GM18519 (cell line): Measurements from ENCODE around the gene NUP93.
"Not testable (repeated sequence)": the region's sequence is repeated elsewhere in the genome, so short reads cannot be mapped to it uniquely, and the experiment has no call there.

Experiments
- ATAC-seq: cut with Tn5 transposase; IDR thresholded peaks from one replicate; pipeline ENCODE4 v1.9.1; 2021; ENCODE audit warnings: mild to moderate bottlenecking, moderate library complexity; ENCODE audit not compliant: unreplicated experiment, low FRiP score

The NUP93 gene

DNA sequence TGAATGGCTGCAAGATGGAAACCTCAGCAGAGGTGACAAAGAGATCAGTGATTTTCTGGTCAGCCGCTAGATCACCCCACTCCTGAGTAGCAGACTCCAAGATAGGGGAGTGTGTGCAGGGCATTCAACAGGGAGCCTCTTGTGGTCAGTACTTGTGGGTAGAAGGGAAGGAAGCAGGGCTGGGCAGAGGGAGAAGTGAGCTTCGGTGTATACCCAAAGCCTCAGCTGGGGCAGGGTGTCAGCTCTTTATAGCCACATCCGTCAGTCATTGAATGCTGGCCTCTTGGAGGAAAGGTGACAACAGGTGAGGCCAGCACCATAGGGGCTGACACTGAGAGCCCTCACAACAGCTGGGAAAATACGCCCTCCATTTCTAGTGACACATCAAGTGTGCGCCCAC lies 132.8 kb downstream of the NUP93 start:
- ATAC-seq = no peak

DNA sequence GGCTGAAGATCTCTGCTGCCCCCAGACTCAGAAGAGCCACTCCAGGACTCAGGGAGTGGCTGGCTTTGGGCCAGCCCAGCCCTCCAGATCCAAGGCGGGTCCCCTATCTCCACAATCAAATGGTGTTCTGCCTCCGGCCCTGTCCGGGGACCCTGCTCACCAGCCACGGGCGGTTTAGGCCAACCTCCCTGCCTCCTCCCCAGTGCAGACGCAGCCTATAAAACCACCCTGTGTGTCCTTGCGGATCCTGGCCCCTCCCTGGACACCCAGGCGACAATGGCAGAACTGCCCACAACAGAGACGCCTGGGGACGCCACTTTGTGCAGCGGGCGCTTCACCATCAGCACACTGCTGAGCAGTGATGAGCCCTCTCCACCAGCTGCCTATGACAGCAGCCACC lies 135.0 kb downstream of the NUP93 start, which contains the start of gene SLC12A3:
SLC12A3 (plus strand) TSS at position 248 of the 400 bp plus-strand sequence; CDS start at position 277, 29 bp downstream.
- no peak for ATAC-seq

DNA sequence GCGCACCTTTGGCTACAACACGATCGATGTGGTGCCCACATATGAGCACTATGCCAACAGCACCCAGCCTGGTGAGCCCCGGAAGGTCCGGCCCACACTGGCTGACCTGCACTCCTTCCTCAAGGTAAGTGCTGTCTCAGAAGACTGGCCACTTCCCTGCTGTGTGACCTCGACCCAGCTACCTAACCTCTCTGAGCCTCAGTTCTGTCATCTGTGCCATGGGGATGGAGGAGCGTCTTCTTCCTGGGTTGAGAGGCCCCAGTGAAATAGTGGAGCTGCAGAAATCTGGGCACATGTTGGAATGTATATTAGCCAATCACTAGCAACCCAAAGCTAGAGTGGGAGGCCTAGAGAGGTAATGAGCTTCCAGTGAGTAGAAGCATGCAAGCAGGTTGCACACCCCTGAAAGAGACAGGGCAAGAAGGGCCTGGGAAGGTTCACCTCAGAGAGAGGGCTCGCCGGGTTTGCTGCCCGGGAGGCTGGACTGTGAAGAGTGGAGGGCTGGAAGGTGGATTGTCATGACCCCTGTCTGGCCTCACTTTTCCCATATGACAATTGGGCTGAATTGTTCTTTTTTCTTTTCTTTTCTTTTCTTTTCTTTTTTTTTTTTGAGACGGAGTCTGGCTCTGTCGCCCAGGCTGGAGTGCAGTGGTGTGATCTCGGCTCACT lies 135.6 kb downstream of the NUP93 start:
- ATAC-seq = no peak

DNA sequence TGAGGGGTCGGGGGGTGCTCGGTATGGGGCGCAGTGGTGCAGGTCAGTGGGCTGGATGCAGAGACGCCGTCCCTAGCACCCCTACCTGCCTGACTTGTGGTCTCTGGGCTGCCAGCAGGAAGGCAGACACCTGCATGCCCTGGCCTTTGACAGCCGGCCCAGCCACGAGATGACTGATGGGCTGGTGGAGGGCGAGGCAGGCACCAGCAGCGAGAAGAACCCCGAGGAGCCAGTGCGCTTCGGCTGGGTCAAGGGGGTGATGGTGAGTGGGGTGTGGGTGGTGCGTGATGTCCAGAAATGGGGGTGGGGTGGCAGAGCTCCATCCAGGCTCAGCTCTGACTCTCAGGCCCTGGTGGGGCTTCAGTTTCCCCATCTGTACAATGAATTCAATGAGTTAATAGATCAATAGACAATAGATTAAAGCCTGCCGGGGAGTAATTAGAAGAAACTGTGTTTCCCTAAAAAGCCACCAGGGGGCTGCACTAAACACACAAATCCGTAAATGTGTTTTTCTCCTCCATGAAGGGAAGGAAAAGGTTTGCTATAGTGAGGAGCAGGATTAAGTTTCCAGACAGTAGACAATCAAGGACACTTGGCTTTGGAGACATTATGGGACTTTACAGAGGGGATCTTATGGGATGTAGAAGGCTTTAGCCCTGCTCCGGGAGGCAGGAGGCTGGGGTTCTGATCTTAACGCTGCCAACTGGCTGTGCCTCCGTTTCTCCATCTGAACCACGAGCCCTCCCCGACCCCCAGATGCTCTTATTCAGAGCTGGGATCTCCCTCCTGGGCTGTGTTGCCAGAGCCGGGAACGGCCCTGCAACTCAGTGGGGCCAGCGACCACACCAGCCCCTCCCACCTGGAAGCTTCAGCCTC lies 137.3 kb downstream of the NUP93 start:
- ATAC-seq = no peak

DNA sequence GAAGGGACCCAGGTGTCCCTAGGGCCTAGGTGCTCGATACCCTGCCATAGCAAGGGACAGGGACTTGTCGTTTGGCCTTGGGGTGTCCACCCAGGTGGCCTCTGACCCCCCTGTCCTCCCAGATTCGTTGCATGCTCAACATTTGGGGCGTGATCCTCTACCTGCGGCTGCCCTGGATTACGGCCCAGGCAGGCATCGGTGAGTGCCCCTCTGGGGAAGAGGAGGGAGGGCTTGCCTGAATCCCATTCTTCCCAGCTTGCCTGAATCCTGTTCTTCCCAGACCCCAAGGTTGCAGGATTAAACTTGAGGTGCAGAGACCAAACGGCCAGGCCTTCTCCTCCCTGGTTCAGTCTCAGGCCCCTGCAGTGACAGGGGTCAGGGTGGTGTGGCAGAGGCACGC lies 138.2 kb downstream of the NUP93 start:
- ATAC-seq = no peak

DNA sequence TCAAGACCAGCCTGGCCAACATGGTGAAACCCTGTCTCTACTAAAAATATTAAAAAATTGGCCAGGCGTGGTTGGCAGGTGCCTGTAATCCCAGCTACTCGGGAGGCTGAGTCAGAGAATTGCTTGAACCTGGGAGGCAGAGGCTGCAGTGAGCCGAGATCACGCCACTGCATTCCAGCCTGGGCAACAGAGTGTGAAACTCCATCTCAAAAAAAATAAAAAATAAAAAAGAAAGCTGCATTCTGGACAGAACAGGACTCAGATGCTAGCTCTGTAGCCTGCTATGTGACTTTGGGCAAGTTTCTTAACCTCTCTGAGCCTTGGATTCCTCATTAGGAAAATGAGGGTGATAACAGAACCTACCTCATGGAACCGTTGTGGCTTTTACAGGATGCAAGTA lies 138.8 kb downstream of the NUP93 start:
- not testable (repeated sequence) for ATAC-seq

DNA sequence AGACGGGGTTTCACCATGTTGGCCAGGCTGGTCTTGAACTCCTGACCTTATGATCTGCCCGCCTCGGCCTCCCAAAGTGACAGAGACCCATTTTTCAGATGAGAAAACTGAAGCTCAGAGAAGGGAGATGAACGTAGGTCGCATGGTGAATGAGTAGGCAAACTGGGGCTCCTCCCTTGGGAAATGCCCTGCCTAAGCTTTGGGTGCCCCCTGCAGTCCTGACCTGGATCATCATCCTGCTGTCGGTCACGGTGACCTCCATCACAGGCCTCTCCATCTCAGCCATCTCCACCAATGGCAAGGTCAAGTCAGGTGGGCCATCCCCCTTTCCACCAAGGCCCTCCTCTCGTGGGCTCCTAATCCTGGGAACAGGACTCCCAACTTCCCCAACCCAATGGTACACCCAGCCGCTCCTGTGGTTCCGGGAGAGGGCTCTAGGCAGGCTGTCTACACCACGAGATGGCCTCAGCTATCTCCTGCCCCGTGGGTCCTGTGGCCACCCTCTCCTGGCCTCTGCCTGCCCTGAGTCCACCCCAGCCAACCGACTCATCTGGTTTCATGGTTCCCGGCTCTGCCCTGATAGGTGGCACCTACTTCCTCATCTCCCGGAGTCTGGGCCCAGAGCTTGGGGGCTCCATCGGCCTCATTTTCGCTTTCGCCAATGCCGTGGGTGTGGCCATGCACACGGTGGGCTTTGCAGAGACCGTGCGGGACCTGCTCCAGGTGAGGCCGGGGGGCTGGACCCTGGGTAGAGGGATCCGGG lies 139.8 kb downstream of the NUP93 start:
- ATAC-seq = no peak

DNA sequence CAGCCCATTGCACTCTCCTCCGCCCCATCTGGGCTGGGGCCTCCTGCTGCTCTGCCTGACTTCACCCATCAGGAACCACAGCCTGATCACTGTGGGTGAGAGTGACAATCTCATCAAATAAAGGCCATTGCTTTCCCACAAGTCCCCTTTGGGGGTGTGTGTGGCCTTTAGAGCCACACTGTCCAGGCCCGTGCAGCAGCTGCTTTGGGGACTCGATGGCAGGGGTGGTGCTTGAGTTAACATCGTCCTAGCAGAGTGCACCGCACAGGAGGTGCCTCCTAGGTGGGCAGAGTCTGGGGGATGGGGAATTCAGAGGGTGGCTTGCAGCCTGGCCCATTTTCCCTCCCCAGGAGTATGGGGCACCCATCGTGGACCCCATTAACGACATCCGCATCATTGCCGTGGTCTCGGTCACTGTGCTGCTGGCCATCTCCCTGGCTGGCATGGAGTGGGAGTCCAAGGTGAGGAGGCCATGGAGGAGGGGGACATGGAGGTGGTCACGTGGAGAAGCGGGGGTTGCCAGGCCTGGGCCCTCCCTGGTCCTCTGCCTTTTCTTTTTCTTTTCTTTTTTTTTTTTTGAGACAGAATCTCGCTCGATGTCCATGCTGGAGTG lies 140.5 kb downstream of the NUP93 start:
- no peak for ATAC-seq

DNA sequence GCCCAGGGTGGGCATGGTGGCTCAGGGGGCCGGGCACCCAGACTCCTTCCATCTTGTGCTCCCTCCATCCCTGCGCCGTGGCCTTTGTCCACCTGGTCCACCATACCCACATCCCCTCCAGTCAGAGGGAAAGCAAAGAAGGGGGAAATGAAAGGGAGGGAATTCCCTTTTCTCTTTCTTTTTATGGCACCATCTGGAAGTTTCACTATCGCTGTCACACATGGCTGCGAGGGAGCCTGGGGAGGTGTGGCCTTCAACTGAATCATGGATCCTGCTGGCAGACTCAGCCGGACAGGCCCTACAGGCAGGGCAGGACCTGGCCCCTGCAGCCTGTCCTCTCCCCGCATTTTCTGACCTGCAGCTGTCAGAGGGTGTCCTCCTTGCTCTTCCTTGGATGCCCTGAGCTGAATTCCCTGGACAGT lies 141.3 kb downstream of the NUP93 start:
- ATAC-seq = no peak

DNA sequence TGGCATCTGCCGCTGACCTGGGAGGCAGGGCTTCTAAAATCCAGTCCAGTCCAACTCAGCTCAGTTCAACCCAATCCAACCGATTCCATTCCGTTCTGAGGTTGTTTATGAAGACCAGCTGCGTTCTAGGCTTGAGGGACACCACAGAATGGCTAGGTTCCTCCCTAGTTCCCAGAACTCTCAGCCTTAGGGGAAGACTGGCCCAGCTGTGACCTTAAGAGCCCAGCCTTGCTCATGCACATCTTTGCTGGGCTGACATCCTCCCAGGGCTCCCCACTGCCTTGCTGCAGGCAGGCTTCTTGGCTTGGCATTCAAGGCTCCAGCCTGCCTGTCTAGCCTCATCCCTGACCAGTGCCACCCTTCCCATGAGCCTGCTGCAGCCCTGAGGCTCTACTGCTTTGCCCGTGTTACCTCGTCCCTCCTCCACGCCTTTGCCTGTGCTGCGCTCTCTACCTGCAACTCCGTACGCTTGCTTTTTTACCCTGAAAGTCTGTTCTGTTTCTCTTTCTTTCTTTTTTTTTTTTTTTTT lies 143.0 kb downstream of the NUP93 start:
- no peak for ATAC-seq

DNA sequence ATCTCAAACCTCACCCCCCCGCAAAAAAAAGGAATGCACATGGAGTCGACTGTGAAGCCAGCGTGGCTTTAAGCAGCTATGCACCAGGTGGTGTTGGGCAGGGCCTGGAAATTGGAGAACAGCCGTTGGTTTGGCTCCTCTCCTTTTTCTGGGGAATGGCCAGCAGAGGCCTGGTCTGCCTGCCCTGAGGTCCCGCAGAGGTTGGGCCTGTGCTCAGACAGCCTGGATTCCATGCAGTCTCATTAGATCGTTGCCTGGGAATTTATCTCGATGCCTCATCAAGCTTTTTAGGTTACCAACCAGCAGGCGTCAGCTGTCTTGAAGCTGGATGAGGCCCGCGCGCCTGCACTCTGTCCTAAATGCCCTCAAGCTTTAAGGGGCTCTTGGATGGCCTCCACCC lies 144.9 kb downstream of the NUP93 start:
- no peak for ATAC-seq

DNA sequence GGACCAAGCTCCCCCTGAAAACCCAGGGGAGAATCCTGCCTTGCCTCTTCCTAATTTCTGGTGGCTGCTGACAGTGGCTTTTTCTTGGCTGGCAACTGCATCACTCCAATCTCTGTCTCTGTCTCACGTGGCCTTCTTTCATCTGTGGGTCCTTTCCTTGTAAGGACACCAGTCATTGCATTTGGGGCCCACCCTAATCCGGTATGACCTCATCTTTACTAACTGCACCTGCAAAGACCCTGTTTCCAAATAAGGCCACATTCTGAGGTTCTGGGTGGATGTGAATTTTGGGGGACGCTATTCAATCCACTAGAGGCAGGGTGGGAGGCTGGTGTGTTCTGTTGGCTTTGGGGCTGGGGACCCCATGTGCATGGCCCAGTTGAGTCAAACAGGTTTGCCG lies 146.1 kb downstream of the NUP93 start:
- no peak for ATAC-seq

DNA sequence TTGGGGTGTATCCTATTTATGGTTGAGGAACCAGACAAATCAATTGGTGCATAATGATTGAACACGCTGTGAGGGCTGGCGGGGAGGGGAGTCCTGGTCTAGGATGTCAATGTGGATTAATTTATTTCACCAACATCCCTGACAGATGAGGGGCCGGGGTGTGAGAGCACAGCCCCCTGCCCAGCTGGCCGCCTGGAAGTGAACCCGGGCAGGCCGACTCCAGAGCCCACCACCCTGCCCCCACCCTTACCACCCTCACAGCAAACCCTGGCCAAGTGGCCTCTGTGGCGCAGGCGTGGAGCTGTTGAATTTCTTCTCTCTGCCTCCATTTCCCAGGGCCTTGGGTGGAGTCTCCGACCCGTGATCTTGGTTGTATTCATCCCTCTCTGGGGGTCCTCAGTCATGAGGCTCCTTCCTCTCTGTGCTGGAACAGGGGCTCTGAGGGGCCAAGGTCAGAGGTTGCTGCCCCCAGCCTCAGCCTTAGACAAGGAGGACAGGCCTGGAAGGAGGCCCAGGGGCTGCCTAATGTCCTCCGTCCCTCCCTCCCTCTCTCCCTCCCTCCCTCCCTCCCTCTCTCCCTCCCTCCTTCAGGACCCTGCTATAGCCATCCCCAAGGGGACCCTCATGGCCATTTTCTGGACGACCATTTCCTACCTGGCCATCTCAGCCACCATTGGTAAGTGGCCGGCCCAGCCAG lies 147.7 kb downstream of the NUP93 start:
- ATAC-seq = no peak

DNA sequence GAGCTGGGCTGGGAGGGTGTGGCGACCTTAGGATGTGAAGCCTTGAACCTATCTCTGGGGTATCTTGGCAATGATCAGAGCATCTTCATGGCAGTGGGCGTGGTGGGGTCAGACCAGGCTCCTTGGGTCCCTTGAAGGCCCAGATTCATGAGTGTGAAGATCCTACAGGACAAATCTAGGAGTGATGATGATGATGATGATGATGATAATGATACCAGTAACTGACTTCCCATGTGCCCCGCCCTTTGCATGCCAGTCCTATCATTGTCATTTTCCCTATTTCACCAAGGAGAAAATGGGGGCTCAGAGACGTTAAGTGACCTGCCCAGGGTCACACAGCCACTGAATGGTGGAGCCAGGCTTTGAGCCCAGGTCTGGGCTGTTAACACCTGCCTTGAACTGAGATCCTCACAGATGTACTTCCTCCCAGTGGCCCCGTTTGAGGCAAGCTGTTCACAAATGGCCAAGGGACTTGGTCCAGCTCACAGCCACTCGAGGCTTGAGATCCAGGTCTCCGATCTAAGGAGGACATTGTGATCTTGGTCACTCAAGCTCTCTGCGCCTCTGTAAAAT lies 148.4 kb downstream of the NUP93 start:
- no peak for ATAC-seq

DNA sequence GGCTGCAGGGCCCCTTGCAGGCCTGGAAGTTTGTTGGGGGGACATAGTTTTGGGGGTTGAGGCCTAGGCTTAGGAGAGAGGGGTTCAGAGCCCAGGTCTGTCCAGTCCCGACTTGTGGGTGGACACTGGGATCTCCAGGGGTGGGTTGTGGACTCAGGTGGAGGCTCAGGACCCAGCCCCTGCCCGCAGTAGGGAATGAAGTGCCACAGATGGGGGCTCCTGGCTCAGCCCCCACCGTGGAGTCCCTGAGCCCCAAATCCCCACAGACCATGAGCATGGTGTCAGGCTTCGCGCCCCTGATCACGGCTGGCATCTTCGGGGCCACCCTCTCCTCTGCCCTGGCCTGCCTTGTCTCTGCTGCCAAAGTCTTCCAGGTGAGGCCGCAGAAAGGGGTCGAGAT lies 149.3 kb downstream of the NUP93 start:
- ATAC-seq = no peak

DNA sequence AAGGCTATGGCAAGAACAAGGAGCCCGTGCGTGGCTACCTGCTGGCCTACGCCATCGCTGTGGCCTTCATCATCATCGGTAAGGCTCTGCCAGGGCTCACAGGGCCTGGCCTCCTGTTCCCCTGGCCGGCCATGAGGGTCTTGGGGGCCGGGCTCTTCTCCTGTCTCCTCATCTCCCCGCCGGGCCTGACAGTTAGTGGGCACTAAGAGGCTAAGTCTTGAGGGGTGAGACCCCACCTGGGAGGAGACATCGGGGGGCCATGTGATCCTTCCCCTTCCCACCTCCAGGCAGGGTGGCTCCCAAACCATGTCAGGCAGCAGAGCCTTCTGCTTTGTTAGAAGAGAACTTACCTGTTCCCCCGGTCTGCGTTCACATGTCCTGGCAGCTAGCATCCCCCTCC lies 150.2 kb downstream of the NUP93 start:
- no peak for ATAC-seq

DNA sequence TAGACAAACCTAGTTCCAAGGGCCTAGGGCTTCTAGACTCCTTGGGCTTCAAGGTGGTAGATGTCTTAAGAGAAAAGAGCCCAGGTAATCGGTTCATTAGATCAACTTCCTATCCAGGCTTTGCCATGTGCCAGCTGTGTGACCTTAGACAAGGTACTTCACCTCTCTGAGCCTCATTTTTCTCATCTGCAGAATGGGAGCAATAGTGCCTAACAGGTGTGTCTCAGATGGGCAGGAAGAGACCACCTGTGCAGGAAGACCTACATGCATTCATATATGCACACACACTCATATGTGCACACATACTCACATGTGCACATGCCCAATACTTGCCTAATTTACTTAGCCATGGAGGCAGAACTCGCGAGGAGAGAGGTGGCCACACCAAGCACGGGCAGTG lies 150.8 kb downstream of the NUP93 start:
- no peak for ATAC-seq

DNA sequence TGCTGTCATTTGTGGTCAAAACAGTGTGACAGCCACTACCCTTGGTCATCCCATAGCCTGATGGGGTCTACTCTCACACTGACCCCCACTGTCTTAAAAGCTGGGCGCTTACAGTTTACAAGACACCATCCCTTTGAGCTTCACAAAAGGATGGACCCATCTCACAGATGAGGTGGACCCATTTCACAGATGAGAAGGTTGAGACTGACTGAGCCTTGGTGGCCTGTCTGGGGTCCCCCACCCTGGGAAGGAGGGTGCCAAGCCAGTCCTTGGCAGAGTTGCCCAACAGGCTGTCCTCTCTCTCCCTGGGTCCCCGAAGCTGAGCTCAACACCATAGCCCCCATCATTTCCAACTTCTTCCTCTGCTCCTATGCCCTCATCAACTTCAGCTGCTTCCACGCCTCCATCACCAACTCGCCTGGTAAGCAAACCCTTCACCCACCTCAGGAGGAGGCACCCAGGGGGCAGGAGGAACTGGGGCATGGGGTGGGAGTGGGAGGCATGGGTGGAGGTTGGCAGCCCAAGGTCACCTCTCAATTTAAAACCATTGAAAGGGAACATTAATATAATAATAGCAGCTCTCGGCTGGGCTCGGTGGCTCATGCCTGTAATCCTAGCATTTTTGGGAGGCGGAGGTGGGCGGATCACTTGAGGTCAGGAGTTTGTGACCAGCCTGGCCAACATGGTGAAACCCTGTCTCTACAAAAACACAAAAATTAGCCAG lies 152.3 kb downstream of the NUP93 start:
- no peak for ATAC-seq

DNA sequence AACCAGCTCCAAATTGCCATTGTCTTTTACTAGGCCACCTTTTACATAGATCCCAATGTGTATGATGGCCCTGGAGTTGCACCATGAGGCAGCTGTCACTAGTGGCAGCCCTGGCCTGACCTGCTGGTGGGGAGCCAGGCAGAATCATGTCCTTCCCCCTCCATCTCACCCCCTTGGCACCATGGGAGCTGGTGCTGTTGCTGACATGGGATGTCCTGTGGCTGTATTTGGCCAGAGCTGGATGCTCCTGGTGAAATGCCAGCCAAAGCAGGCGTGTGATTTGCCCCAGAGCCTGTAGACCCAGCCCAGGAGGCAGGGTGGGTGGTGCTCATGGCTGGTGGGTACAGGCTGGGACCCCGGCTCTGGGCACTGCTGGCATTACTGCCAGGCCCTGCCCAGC lies 153.7 kb downstream of the NUP93 start:
- ATAC-seq = no peak
